HG03060 (cell line): ENCODE measurements around the gene LMX1A.

ENCODE experiments used
- ATAC-seq: cut with Tn5 transposase; IDR thresholded peaks from one replicate; pipeline ENCODE4 v1.9.1; 2021; ENCODE audit warnings: low read depth, moderate number of reproducible peaks; ENCODE audit not compliant: unreplicated experiment

The LMX1A gene

GRCh38 chr1:165174491-165174890, 182.0 kb downstream of the LMX1A start:
- ATAC-seq, result no peak

- no peak for ATAC-seq
These were observed 182.7 kb downstream of the LMX1A start for GRCh38 chr1:165173818-165174217.

- ATAC-seq, result no peak
These were observed 183.1 kb downstream of the LMX1A start for GRCh38 chr1:165173409-165173808.

- no peak for ATAC-seq
These were observed 183.8 kb downstream of the LMX1A start for GRCh38 chr1:165172666-165173065.

GRCh38 chr1:165169729-165170128, 186.8 kb downstream of the LMX1A start:
- no peak for ATAC-seq

- ATAC-seq, result no peak
These were observed 187.5 kb downstream of the LMX1A start for GRCh38 chr1:165169028-165169427.

- no peak for ATAC-seq
These were observed 188.0 kb downstream of the LMX1A start for GRCh38 chr1:165168467-165168866.

- no peak for ATAC-seq
These were observed 193.8 kb downstream of the LMX1A start for GRCh38 chr1:165162671-165163241.

GRCh38 chr1:165161130-165161529, 195.4 kb downstream of the LMX1A start:
- ATAC-seq, result no peak

GRCh38 chr1:165153182-165153581, 203.3 kb downstream of the LMX1A start:
- no peak for ATAC-seq

GRCh38 chr1:165152727-165153126, 203.8 kb downstream of the LMX1A start:
- ATAC-seq, result no peak

GRCh38 chr1:165152109-165152508, 204.4 kb downstream of the LMX1A start:
- ATAC-seq, result no peak
